Body of pancreas (tissue), 4 donors: ENCODE data around the gene ABHD12B. TPM values are rescaled to one million over a fixed set of nuclear protein-coding genes. Genes with fewer than 3 reads are reported as not detected.
"Not testable (repeated sequence)": the region's sequence is repeated elsewhere in the genome, so short reads cannot be mapped to it uniquely, and the experiment has no call there.

ENCODE experiments used
- ATAC-seq: fragments of 150-250 bp; one replicate; pipeline ENCODE4 v1.9.1; 2016
- DNase-seq, 4 donors: peaks; one replicate each; pipeline ENCODE4 v3.0.0-alpha.2; 2019
- H3K27ac ChIP-seq, 4 donors: fragments of 200-600 bp; sonication (generic); 1 replicate in 3 of 4; 2 replicates in 1 of 4; pipeline versions ENCODE4 v1.5.1 to v1.6.1; 2016 to 2019; ENCODE audit warnings: mild to moderate bottlenecking in 1 of 4, mixed read lengths in 1 of 4, moderate library complexity in 1 of 4
- H3K27me3 ChIP-seq, 2 donors: fragments of 200-600 bp; sonication (generic); one replicate each; pipeline ENCODE4 v1.6.0; 2016; ENCODE audit warnings: mild to moderate bottlenecking in 1 of 2
- H3K36me3 ChIP-seq, 2 donors: fragments of 200-600 bp; sonication (generic); replicated peaks in 1 of 2; 2 replicates each; pipeline ENCODE4 v1.5.1; 2016; ENCODE audit warnings: low read depth in 2 of 2; ENCODE audit not compliant: insufficient read depth in 1 of 2
- H3K4me1 ChIP-seq: fragments of 200-600 bp; sonication (generic); one replicate; pipeline ENCODE4 v1.6.0; 2016
- H3K4me3 ChIP-seq, 2 donors: fragments of 200-600 bp; sonication (generic); 1 replicate in 1 of 2; 2 replicates in 1 of 2; pipeline ENCODE4 v1.5.1; 2016 to 2019
- H3K9me3 ChIP-seq, 3 donors: fragments of 200-600 bp; sonication (generic); 1 replicate in 2 of 3; 2 replicates in 1 of 3; pipeline ENCODE4 v1.5.1; 2016
- POLR2A ChIP-seq, 3 donors: fragments of 450-650 bp; IDR thresholded peaks; one replicate each; pipeline ENCODE4 v1.6.1; 2016; ENCODE audit warnings: antibody characterized with exemption in 3 of 3, mild to moderate bottlenecking in 2 of 3
- WGBS, 2 donors: methylation state at CpG; one replicate each; pipeline ENCODE4 v1.1.5; 2017; 5-methylcytosine and 5-hydroxymethylcytosine counted together
- intact Hi-C: fragments of 100-400 bp; cut with DNase I; formaldehyde crosslinking; loops from one replicate; pipeline ENCODE4 v1.15.1; 2023
- total RNA-seq, 2 donors: library from RNA; depleted of rRNA; stranded (reverse); fragments of >200 nt; gene quantifications; one replicate each; pipeline ENCODE4 v1.1.0, GENCODE V29; 2016
- TF ChIP-seq, protein P1 (sequence below), 7 experiments: fragments of 450-650 bp in 4 of 7; fragments of 200-600 bp in 3 of 7; sonication (generic) in 3 of 7; IDR thresholded peaks; one replicate each; pipeline ENCODE4 v1.5.1; 2016 to 2019; ENCODE audit warnings: antibody characterized with exemption in 7 of 7

The ABHD12B gene
- total RNA-seq, 2 donors from 2014 or later, result not detected

DNA sequence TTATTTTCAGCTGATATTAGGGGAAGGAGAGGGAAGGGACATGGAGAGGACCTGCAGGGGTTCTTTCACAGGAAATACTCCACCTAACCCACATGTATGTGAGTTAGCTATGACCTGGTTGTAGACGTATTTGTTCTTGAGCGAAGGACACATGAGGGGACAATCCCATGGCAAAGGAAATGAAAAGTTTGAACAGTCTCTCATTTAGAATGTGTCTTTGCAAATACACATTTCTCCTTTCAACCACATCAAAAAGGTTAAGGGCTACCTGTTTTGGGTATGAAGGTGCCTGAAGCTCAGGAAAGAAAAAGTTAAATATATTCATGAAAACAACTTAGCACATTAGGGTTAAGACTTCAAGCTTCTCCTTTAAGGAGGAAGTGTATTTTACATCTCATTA lies 65.0 kb downstream of the ABHD12B start:
- Histone ChIP-seq H3K36me3 (peaks cover 0 to 1% of the 10 kb centered on the region in 2 donors), H3K9me3 (no peaks in the 10 kb centered on the region), H3K27ac (no peak overlapping the region), H3K4me3 (no peak overlapping the region), H3K27me3 (no peaks in the 10 kb centered on the region), H3K4me1 (no peaks in the 10 kb centered on the region)
- no peak for DNase-seq
- intact Hi-C loops, result no loop called here
- WGBS, 2 donors, result 85 to 88% methylated on average over 2 of the region's 2 CpGs
- no peak for TF ChIP-seq POLR2A (IDR thresholded peaks at IDR 0.05)
- TF ChIP-seq, protein P1, sequence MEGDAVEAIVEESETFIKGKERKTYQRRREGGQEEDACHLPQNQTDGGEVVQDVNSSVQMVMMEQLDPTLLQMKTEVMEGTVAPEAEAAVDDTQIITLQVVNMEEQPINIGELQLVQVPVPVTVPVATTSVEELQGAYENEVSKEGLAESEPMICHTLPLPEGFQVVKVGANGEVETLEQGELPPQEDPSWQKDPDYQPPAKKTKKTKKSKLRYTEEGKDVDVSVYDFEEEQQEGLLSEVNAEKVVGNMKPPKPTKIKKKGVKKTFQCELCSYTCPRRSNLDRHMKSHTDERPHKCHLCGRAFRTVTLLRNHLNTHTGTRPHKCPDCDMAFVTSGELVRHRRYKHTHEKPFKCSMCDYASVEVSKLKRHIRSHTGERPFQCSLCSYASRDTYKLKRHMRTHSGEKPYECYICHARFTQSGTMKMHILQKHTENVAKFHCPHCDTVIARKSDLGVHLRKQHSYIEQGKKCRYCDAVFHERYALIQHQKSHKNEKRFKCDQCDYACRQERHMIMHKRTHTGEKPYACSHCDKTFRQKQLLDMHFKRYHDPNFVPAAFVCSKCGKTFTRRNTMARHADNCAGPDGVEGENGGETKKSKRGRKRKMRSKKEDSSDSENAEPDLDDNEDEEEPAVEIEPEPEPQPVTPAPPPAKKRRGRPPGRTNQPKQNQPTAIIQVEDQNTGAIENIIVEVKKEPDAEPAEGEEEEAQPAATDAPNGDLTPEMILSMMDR (IDR thresholded peaks at IDR 0.05), result no peak
- no peak for ATAC-seq

DNA sequence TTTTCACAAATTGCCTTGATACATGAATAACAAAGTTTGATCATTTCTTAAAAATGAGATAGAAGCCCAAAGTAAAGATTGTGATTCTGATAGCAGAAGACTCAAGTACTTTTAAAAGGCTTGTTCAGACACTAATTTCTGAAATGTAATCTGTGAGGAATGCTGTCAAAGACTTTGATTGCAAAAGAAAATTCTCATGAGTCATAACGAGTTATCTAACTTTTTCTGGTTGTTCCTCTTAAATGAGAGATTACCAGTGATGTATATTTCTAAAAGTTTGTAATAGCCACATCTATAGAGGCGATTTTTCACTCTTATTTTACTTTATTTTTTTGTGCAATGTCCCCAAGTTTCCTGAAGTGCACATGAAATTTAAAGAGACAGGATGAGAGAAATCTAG lies 65.5 kb downstream of the ABHD12B start:
- H3K36me3 ChIP-seq, result peaks cover 0 to 1% of the 10 kb centered on the region in 2 donors
- intact Hi-C loops, result no loop called here
- no peak for DNase-seq
- WGBS, 2 donors, result 40 to 46% methylated on average over 2 of the region's 2 CpGs
- no peak for ATAC-seq
- TF ChIP-seq POLR2A (IDR thresholded peaks at IDR 0.05), result no peak
- TF ChIP-seq, protein P1 (IDR thresholded peaks at IDR 0.05), result no peak
- no peak overlapping the region for H3K4me3 ChIP-seq
- H3K27me3 ChIP-seq, result no peaks in the 10 kb centered on the region
- H3K9me3 ChIP-seq, result no peaks in the 10 kb centered on the region
- H3K27ac ChIP-seq, result no peak overlapping the region
- no peaks in the 10 kb centered on the region for H3K4me1 ChIP-seq

DNA sequence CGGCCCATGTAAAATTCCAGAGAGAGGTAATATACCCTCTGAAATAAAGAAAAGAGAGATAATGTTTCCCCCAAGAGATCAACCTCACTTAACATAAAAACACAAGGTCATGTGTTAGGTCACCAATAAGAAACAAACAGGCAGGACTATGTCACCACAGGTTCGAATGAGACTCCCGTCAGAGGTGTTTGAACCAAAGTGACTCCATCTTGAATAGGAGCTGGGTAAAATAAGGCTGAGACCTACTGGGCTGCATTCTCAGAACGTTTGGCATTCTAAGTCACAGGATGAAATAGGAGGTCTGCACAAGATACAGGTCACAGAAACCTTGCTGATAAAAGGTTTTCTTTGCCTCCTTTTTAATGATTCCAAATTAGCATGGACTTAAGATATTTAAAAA lies 65.9 kb downstream of the ABHD12B start:
- no peak for ATAC-seq
- peaks cover 0 to 1% of the 10 kb centered on the region in 2 donors for H3K36me3 ChIP-seq
- intact Hi-C loops, result no loop called here
- H3K27me3 ChIP-seq, result no peaks in the 10 kb centered on the region
- no peaks in the 10 kb centered on the region for H3K9me3 ChIP-seq
- WGBS, 2 donors, result 67 to 73% methylated on average over 4 of the region's 4 CpGs
- H3K4me1 ChIP-seq, result no peaks in the 10 kb centered on the region
- TF ChIP-seq, protein P1 (IDR thresholded peaks at IDR 0.05), result no peak
- no peak for TF ChIP-seq POLR2A (IDR thresholded peaks at IDR 0.05)
- DNase-seq, result no peak
- no peak overlapping the region for H3K27ac ChIP-seq
- no peak overlapping the region for H3K4me3 ChIP-seq

DNA sequence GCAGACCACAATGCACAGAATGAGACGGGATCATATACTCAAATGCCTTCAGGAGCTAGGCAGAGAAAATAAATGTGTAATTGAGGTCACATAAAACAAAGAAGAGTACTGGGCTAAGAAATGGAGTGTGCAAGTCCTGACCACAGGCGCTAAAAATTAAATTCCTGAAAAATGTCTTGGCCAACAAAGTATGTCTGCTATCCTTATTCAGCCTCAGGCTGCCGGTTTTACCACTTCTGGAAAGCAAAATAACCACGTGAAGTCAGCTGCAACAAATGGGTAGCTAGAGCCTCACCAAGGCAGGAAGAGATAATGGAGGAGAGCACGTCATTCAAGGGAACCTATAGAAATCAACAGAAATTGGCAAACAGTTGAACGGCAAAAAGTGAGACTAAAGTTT lies 69.3 kb downstream of the ABHD12B start:
- Histone ChIP-seq H3K36me3 (no peaks in the 10 kb centered on the region), H3K27me3 (no peaks in the 10 kb centered on the region), H3K27ac (no peak overlapping the region), H3K4me3 (no peak overlapping the region), H3K9me3 (no peaks in the 10 kb centered on the region), H3K4me1 (peaks cover 16% of the 10 kb centered on the region)
- no peak for TF ChIP-seq POLR2A (IDR thresholded peaks at IDR 0.05)
- TF ChIP-seq, protein P1 (IDR thresholded peaks at IDR 0.05), result no peak
- 78 to 81% methylated on average over 6 of the region's 6 CpGs for WGBS, 2 donors
- ATAC-seq (no peak), DNase-seq (no peak)
- intact Hi-C loops, result no loop called here

DNA sequence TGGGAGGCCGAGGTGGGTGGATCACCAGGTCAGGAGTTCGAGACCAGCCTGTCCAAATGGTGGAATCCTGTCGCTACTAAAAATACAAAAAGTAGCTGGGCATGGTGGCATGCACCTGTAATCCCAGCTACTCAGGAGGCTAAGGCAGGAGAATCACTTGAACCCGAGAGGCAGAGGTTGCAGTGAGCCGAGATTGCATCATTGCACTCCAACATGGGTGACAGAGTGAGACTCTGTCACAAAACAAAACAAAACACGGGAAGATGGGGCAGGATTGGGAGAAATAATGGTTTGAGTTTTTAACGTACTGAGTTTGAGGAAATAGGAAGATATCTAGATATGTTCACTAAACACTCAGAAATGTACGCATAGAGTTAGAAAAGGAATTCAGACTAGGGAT lies 69.8 kb downstream of the ABHD12B start:
- H3K36me3 ChIP-seq, H3K9me3 ChIP-seq, ATAC-seq, DNase-seq, H3K27me3 ChIP-seq, H3K4me3 ChIP-seq, H3K27ac ChIP-seq, intact Hi-C loops: not testable (repeated sequence)
- WGBS, 2 donors, result 83 to 96% methylated on average over 8 of the region's 8 CpGs
- peaks cover 16% of the 10 kb centered on the region for H3K4me1 ChIP-seq
